GM18517 (cell line): ENCODE measurements around the gene ASL.
"Not testable (repeated sequence)": the region's sequence is repeated elsewhere in the genome, so short reads cannot be mapped to it uniquely, and the experiment has no call there.

Source experiments
- ATAC-seq: cut with Tn5 transposase; IDR thresholded peaks from one replicate; pipeline ENCODE4 v1.9.1; 2021; ENCODE audit warnings: mild to moderate bottlenecking, moderate library complexity; ENCODE audit not compliant: unreplicated experiment

Gene ASL

GRCh38 chr7:66116680-66117420 lies 41.2 kb downstream of the ASL start:
- ATAC-seq, result not testable (repeated sequence)

- no peak for ATAC-seq
Observed at GRCh38 chr7:66118603-66119002, 43.0 kb downstream of the ASL start.

GRCh38 chr7:66119245-66119850 lies 43.7 kb downstream of the ASL start:
- no peak for ATAC-seq

GRCh38 chr7:66123175-66123528 lies 47.5 kb downstream of the ASL start:
- ATAC-seq, result no peak

- ATAC-seq, result not testable (repeated sequence)
Observed at GRCh38 chr7:66124569-66124861, 48.9 kb downstream of the ASL start.

GRCh38 chr7:66125052-66125694 lies 49.6 kb downstream of the ASL start:
- no peak for ATAC-seq

GRCh38 chr7:66125781-66126352 lies 50.2 kb downstream of the ASL start:
- ATAC-seq, result not testable (repeated sequence)

- ATAC-seq, result not testable (repeated sequence)
Observed at GRCh38 chr7:66127172-66127571, 51.6 kb downstream of the ASL start.

GRCh38 chr7:66138994-66139752 lies 63.6 kb downstream of the ASL start:
- no peak for ATAC-seq

- no peak for ATAC-seq
Observed at GRCh38 chr7:66140924-66141323, 65.3 kb downstream of the ASL start.

- no peak for ATAC-seq
Observed at GRCh38 chr7:66142334-66142733, 66.7 kb downstream of the ASL start.

GRCh38 chr7:66142996-66143395 lies 67.4 kb downstream of the ASL start:
- ATAC-seq, result no peak
